Measurements from ENCODE around the gene KAZN. TPM values are rescaled to one million over a fixed set of nuclear protein-coding genes. Genes with fewer than 3 reads are reported as not detected.

Gene KAZN
- total and polyA plus RNA-seq, 2 donors from 2014 or later, result 17.4 to 60.8 TPM

DNA sequence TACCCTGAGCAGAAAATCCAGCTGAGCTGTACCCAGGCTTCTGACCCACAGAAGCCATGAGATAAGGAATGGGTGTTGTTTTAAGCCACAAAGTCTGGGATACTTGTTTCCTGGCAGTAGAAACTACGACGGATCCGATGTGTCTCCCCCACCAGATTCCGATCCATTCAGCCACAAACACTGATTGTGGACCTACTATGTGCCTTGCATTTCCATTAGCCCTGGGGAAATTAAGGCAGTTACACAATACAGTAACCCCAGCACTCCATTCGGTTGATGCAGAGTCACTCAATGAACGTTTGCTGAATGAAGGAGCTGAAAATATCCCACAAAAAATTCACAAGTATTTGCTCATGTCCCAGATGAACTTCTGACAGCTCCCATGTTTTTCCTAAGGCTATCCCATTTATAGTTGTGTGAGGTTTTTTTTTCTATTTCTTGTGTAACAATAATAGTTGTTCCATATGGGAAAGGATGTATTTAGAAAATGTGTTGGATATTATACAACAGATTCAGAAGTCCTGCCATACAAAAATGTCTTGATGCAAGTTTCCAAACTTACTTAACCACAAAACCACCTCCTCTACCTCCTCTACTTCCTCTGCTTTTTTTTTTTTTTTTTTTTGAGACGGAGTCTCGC lies 29.6 kb upstream of the KAZN start:
- Histone ChIP-seq H3K27ac (ENCODE audit: low read depth in 2 of 2, low read length in 2 of 2) (no peak overlapping the region), H3K36me3 (ENCODE audit: control insufficient read depth in 2 of 3, insufficient read depth in 3 of 3, low read length in 3 of 3) (no peaks in the 10 kb centered on the region), H3K4me1 (ENCODE audit: control insufficient read depth in 2 of 3, insufficient read depth in 2 of 3, low read depth in 1 of 3, low read length in 3 of 3) (no peaks in the 10 kb centered on the region), H3K4me3 (ENCODE audit: low read length in 3 of 3) (no peak overlapping the region), H3K9me3 (ENCODE audit: control insufficient read depth in 2 of 3, insufficient read depth in 1 of 3, low read length in 3 of 3) (peaks cover 0 to 13% (median 2%) of the 10 kb centered on the region in 3 donors), H3K9ac (ENCODE audit: low read length in 3 of 3) (no peak overlapping the region), H3K27me3 (ENCODE audit: control insufficient read depth, insufficient read depth, low read length) (no peaks in the 10 kb centered on the region)
- DNase-seq, result no peak
- TF ChIP-seq, protein P1, sequence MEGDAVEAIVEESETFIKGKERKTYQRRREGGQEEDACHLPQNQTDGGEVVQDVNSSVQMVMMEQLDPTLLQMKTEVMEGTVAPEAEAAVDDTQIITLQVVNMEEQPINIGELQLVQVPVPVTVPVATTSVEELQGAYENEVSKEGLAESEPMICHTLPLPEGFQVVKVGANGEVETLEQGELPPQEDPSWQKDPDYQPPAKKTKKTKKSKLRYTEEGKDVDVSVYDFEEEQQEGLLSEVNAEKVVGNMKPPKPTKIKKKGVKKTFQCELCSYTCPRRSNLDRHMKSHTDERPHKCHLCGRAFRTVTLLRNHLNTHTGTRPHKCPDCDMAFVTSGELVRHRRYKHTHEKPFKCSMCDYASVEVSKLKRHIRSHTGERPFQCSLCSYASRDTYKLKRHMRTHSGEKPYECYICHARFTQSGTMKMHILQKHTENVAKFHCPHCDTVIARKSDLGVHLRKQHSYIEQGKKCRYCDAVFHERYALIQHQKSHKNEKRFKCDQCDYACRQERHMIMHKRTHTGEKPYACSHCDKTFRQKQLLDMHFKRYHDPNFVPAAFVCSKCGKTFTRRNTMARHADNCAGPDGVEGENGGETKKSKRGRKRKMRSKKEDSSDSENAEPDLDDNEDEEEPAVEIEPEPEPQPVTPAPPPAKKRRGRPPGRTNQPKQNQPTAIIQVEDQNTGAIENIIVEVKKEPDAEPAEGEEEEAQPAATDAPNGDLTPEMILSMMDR (IDR thresholded peaks at IDR 0.05; ENCODE audit: borderline replicate concordance, extremely low read depth, insufficient read depth), result no peak
- intact Hi-C loops (cut with DNase I), result no loop called here
- no peak for FAIRE-seq

DNA sequence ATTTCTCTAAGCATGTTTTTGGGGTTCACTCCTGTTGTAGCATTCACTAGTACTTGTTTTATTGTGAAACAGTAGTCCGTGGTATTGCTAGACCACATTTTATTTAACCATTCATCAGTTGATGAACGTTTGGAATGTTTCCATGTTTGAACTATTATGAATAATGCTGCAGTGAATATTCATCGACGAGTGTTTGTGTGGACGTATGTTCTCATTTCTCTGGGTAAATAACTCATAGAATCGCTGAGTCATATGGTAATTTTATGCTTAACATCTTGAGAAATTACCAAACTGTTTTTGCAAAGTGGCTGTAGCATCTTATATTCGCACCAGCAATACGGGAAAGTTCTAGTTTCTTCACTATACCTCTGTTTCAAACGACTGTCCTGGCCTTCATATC lies 28.0 kb upstream of the KAZN start:
- TF ChIP-seq, protein P1 (IDR thresholded peaks at IDR 0.05; ENCODE audit: borderline replicate concordance, extremely low read depth, insufficient read depth), result no peak
- Histone ChIP-seq H3K36me3 (ENCODE audit: control insufficient read depth in 2 of 3, insufficient read depth in 3 of 3, low read length in 3 of 3) (no peaks in the 10 kb centered on the region), H3K4me3 (ENCODE audit: low read length in 3 of 3) (no peak overlapping the region), H3K27me3 (ENCODE audit: control insufficient read depth, insufficient read depth, low read length) (no peaks in the 10 kb centered on the region), H3K9ac (ENCODE audit: low read length in 3 of 3) (no peak overlapping the region), H3K27ac (ENCODE audit: low read depth in 2 of 2, low read length in 2 of 2) (no peak overlapping the region), H3K4me1 (ENCODE audit: control insufficient read depth in 2 of 3, insufficient read depth in 2 of 3, low read depth in 1 of 3, low read length in 3 of 3) (no peaks in the 10 kb centered on the region), H3K9me3 (ENCODE audit: control insufficient read depth in 2 of 3, insufficient read depth in 1 of 3, low read length in 3 of 3) (peaks cover 0 to 13% (median 2%) of the 10 kb centered on the region in 3 donors)
- intact Hi-C loops (cut with DNase I), result no loop called here
- FAIRE-seq, result no peak
- no peak for DNase-seq

DNA sequence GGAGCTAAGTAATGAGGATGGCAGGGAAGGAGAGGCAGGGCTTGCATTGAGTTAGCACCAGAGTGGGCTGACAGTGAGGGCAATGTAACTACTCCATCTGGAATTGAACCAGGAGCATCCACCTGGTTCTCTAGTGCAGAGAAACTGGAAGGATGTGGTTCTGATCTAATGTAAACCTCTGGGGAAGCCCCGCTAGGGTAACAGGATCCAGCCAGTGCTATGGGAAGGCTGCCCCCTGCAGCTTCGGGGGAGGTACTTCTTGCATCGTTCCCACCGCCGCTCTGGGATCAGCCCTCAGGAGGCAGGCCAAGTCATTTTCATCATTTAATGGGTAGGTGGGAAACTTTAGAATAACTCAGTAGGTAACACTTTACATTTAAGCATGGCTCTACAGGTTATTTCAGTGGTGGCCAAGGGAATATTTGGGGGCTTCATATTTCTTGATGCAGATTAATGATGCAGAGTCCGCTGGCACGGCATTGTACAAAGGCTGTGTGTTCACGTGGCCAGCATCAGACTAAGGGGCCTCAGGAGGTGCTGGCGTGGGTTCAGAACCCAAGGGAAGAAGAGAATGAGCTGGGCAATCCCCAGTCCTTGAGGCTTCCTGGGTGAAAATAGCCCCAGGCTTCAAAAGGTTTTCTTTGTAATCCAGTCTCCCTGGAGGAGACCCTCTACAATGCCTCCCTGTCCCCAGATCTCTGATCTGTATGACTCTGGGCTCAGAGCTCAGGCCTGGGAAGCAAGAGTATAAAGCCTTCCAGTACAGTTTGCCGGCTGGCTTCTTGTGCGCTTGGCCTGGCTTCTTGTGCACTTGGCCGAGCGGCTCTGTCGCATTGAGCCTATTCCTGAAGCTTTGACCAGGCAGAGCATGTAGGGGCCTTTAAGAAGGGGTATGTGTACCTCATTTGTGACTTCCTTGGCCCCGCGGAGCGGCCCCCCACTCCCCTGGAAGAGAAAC lies 26.4 kb upstream of the KAZN start:
- Histone ChIP-seq H3K27ac (ENCODE audit: low read depth in 2 of 2, low read length in 2 of 2) (no peak overlapping the region), H3K9ac (ENCODE audit: low read length in 3 of 3) (no peak overlapping the region), H3K27me3 (ENCODE audit: control insufficient read depth, insufficient read depth, low read length) (no peaks in the 10 kb centered on the region), H3K4me3 (ENCODE audit: low read length in 3 of 3) (no peak overlapping the region), H3K9me3 (ENCODE audit: control insufficient read depth in 2 of 3, insufficient read depth in 1 of 3, low read length in 3 of 3) (peaks cover 0 to 7% (median 2%) of the 10 kb centered on the region in 3 donors), H3K4me1 (ENCODE audit: control insufficient read depth in 2 of 3, insufficient read depth in 2 of 3, low read depth in 1 of 3, low read length in 3 of 3) (no peaks in the 10 kb centered on the region), H3K36me3 (ENCODE audit: control insufficient read depth in 2 of 3, insufficient read depth in 3 of 3, low read length in 3 of 3) (no peaks in the 10 kb centered on the region)
- intact Hi-C loops (cut with DNase I), result no loop called here
- TF ChIP-seq, protein P1 (IDR thresholded peaks at IDR 0.05; ENCODE audit: borderline replicate concordance, extremely low read depth, insufficient read depth), result no peak
- DNase-seq, result peak in 2 of 5 donors; percentile 38 to 45
- no peak for FAIRE-seq

All from kidney (tissue), 14 donors.